ENCODE results near the gene TNFRSF8. TPM values are rescaled to one million over a fixed set of nuclear protein-coding genes. Genes with fewer than 3 reads are reported as not detected.

TNFRSF8 gene
- total RNA-seq, 2 donors from 2014 or later: 0.20 to 0.34 TPM

DNA sequence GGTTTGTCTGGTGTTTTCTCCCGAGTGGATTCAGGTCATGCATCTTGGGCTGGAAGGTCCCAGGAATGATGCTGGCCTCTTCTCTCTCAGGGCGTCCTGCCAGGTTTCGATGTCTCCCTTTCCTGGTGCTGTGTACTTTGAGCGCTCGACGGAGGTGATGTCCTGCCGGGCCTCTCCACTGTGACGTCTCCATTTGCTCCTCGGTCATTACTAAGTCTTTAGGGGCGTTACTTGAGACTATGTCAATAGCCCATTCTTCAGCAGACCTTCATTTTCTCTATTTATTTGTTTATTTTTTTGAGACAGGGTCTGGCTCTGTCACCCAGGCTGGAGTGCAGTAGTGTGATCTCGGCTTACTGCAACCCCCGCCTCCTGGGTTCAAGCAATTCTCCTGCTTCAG is 66.5 kb downstream of the TNFRSF8 start:
- no peaks in the 10 kb centered on the region for H3K9me3 ChIP-seq (ENCODE audit: control insufficient read depth, low read length, poor library complexity, severe bottlenecking)
- peaks cover 45% of the 10 kb centered on the region for H3K4me1 Mint-ChIP-seq
- ATAC-seq: no peak
- peak overlapping the region; percentile 67 for H3K27ac Mint-ChIP-seq
- no peaks in the 10 kb centered on the region for H3K36me3 Mint-ChIP-seq (ENCODE audit: low read depth)
- no peaks in the 10 kb centered on the region for H3K27me3 Mint-ChIP-seq
- no peak for DNase-seq
- no peak overlapping the region for H3K4me3 Mint-ChIP-seq

DNA sequence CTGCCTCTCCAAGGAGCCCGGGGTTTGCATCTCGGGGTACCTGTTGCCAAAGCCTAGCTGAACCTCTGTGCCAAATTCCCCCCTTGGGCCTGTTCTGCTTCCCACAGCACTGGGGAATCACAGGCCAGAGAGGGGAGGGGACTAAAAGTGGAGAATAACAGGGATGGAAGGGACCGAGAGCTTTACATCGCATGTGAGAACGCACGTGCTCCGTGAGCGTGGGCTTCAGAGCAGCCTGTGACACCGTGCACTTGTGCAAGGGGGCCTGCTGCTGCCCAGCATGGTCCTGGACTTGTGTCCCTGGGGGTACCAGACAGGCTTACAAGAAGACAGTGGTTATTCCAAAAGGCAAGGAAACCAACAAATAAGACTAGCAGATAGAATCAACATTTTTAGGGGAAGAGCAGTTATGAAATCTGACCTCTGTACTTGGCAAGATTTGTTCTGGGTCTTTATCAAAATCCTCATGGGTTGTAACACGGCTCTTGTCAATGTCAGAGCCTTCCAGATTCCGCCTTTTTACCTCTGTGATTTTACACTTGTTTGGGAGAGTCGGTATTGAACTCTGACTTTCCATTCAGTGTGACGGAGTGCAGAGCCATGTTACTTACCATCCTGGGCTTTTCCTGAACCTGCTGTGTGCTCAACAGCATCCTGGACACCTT is 67.5 kb downstream of the TNFRSF8 start:
- no peaks in the 10 kb centered on the region for H3K36me3 Mint-ChIP-seq (ENCODE audit: low read depth)
- H3K9me3 ChIP-seq (ENCODE audit: control insufficient read depth, low read length, poor library complexity, severe bottlenecking): no peaks in the 10 kb centered on the region
- H3K27ac Mint-ChIP-seq: peak overlapping the region; percentile 67
- DNase-seq: no peak
- no peak for ATAC-seq
- H3K4me3 Mint-ChIP-seq: peak overlapping the region; percentile 31
- peaks cover 36% of the 10 kb centered on the region for H3K4me1 Mint-ChIP-seq
- no peaks in the 10 kb centered on the region for H3K27me3 Mint-ChIP-seq

DNA sequence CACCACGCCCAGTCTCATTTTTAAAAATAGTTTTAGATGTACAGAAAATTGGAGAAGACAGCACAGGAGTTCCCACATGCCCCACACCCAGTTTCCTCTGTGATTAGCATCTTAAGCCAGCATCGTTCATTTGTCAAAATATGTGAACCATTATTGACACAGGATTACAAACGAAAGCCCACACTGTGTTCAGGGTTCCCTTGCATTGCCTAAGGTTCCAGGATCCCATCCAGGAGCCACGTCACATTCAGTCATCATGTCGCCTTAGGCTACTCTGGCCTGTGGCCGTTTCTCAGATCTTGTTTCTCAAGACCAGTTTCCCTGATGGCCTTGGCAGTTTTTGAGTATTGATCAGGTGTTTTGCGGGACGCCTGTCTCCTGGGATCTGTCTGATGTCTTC is 69.0 kb downstream of the TNFRSF8 start:
- no peaks in the 10 kb centered on the region for H3K9me3 ChIP-seq (ENCODE audit: control insufficient read depth, low read length, poor library complexity, severe bottlenecking)
- Mint-ChIP-seq H3K36me3 (ENCODE audit: low read depth) (no peaks in the 10 kb centered on the region), H3K4me1 (peaks cover 32% of the 10 kb centered on the region), H3K27ac (peak overlapping the region; percentile 91), H3K27me3 (no peaks in the 10 kb centered on the region), H3K4me3 (peak overlapping the region; percentile 62)
- no peak for ATAC-seq
- no peak for DNase-seq

DNA sequence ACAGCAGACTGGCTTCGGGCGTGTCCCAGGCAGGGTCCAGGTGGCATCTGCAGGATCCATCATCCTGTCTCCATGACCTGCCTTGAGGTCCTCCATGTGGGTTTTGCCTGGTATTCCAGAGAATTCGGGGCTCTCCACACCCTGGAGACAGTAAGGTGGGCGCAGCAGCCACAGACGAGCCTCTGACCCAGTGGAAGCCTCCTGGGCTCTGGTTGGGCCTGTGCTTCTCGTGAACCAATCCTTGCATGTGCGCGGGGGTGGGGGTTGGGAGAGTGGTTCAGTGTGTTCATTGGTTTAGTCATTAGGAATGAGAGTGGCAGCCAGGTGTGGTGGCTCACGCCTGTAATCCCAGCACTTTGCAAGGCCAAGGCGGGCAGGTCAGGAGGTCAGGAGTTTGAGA is 71.6 kb downstream of the TNFRSF8 start:
- DNase-seq (no peak), ATAC-seq (no peak)
- H3K36me3 Mint-ChIP-seq (ENCODE audit: low read depth): no peaks in the 10 kb centered on the region
- H3K4me3 Mint-ChIP-seq: no peak overlapping the region
- H3K9me3 ChIP-seq (ENCODE audit: control insufficient read depth, low read length, poor library complexity, severe bottlenecking): no peaks in the 10 kb centered on the region
- no peaks in the 10 kb centered on the region for H3K27me3 Mint-ChIP-seq
- H3K4me1 Mint-ChIP-seq: peaks cover 25% of the 10 kb centered on the region
- peak overlapping the region; percentile 91 for H3K27ac Mint-ChIP-seq

DNA sequence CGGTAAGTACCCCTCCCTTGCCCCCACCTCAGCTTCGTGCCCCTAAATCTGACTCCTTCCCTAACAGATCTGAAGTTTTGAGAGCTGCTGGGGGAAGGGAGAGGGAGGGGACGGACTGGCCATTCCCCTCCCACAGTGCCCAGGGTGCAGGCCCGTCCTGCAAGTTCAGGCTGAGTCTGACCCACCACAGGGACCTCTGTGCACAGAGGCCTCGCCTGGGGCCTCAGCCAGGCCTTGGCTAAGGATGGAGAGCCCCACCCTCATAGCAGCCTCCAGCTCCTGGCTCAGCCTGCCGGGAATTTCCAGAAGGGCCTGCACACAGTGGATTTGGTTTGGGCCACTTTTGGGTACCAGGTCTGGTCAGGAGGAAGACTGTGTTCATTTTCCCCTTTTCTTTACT is 72.5 kb downstream of the TNFRSF8 start:
- Mint-ChIP-seq H3K27me3 (no peaks in the 10 kb centered on the region), H3K4me3 (no peak overlapping the region), H3K36me3 (ENCODE audit: low read depth) (no peaks in the 10 kb centered on the region), H3K27ac (no peak overlapping the region), H3K4me1 (peaks cover 23% of the 10 kb centered on the region)
- H3K9me3 ChIP-seq (ENCODE audit: control insufficient read depth, low read length, poor library complexity, severe bottlenecking): no peaks in the 10 kb centered on the region
- ATAC-seq (no peak), DNase-seq (no peak)

DNA sequence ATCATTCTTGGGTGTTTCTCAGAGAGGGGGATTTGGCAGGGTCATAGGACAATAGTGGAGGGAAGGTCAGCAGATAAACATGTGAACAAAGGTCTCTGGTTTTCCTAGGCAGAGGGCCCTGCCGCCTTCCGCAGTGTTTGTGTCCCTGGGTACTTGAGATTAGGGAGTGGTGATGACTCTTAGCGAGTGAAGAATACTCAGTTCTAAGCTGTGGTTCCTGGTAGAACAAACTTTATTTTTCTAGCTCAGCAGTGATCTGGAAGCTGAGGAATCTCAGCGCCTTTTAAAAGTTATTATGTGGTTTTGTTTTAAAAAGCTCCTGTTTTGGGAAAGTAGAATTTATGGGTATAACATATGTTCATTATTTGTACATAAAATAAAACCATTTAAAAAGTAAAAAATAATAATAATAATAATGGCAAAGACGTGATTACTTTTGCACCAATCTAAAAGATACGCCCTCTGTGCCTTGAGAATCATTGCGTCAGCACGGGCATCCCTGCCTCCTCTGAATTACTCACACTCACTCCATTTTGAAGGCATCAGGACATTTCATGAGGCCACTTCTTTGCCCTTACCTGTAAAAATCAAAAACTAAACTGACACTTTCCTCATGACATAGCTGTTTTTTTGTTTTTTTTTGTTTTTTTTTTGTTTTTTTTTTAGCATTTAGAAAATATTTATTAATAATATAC is 74.0 kb downstream of the TNFRSF8 start:
- H3K9me3 ChIP-seq (ENCODE audit: control insufficient read depth, low read length, poor library complexity, severe bottlenecking): no peaks in the 10 kb centered on the region
- Mint-ChIP-seq H3K27ac (no peak overlapping the region), H3K27me3 (no peaks in the 10 kb centered on the region), H3K4me3 (no peak overlapping the region), H3K36me3 (ENCODE audit: low read depth) (no peaks in the 10 kb centered on the region), H3K4me1 (peaks cover 20% of the 10 kb centered on the region)
- no peak for DNase-seq
- no peak for ATAC-seq

DNA sequence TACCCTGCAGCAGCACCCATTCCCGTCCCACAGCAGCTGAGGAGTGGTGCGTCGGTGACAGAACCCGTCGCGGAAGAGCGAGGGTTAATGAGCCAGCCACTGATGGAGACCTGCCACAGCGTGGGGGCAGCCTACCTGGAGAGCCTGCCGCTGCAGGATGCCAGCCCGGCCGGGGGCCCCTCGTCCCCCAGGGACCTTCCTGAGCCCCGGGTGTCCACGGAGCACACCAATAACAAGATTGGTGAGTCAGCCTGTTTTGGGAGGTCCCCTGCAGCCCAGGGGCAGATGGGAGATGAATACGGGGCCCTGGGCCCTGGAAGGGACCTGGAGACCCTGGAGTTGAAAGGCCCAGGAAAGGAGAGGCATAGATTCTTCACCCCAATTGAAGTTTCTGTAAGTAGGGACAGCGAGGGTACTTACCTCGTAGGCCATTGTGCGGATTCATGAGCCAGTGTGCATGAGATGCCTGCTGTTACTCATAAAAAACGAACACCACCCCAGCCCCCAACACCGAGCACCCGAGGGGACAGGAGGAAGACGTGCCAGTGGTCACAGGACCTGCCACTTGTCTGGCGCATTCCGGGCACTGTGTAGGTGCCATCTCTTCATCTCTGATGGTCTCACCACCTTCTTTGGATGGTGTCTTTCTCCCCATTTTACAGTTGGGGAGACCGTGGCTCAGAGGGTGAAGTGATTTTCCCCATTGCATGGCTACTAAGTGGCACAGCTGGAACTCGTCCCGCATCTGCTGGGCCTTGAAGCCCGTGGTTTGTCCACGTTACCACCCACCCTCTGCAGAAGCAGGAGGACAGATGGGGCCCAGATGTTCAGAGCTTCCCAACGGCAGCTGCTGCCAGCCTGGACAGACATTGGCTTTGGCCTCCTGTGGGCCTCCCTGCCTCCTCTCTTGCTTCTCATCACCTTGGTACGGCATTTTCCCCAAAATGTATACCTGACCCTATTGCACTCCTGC is 75.4 kb downstream of the TNFRSF8 start:
- DNase-seq: no peak
- H3K9me3 ChIP-seq (ENCODE audit: control insufficient read depth, low read length, poor library complexity, severe bottlenecking): no peaks in the 10 kb centered on the region
- H3K4me3 Mint-ChIP-seq: no peak overlapping the region
- H3K27ac Mint-ChIP-seq: no peak overlapping the region
- H3K4me1 Mint-ChIP-seq: peaks cover 18% of the 10 kb centered on the region
- H3K36me3 Mint-ChIP-seq (ENCODE audit: low read depth): no peaks in the 10 kb centered on the region
- no peaks in the 10 kb centered on the region for H3K27me3 Mint-ChIP-seq
- ATAC-seq: no peak

DNA sequence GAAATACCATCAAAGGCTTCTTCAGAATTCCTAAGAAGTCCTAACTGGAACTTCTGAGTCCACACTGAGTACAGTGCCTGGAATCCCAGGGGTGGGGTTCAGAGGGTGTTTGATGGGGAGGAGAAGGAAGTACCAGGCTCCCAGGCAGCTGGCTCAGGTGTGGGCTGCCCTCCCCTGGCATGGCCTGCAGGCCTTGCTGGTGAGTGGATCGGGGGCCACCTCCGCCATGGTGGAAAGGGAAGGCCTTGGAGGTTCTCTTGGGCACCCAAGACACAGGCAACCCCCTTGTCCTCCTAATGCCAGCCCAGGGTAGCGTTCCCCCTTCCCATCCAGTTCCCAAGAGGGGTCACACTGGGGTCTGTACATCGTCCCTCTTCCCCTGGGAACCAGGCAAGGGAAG is 76.9 kb downstream of the TNFRSF8 start:
- Mint-ChIP-seq H3K27ac (no peak overlapping the region), H3K27me3 (no peaks in the 10 kb centered on the region), H3K4me1 (peaks cover 19% of the 10 kb centered on the region), H3K36me3 (ENCODE audit: low read depth) (no peaks in the 10 kb centered on the region), H3K4me3 (no peak overlapping the region)
- H3K9me3 ChIP-seq (ENCODE audit: control insufficient read depth, low read length, poor library complexity, severe bottlenecking): no peaks in the 10 kb centered on the region
- DNase-seq: no peak
- no peak for ATAC-seq

DNA sequence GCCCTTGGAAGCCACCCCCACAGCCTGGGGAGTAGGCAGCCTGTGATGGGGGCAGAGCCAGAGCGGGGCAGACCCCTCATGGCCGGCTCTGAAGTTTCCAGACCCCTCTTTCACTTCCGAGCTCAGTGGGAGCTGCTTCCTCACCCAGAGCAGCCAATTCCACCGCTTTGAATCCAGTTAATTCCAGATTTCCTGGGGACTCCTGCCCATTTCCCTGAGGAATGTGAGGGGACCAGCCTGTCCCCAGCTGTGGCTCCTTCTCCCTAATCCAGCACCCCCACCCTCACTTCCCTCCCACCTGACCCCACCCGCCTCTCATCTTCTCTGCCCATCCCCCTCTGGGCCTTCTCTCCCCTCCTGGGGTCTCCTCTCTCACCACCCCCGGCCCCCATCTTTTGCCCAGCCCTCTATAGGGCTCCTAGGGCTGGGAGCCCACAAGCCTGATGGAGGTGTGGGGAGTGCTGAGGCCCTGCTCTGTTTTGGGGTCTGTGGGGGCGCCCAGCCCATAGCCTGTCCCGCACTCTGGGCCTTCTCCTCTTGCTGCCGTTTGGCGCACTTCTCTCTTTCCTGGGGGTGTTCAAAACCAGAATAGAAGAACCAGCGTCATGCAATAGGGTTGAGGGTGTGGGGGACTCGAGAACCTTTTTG is 77.5 kb downstream of the TNFRSF8 start:
- no peak overlapping the region for H3K27ac Mint-ChIP-seq
- H3K9me3 ChIP-seq (ENCODE audit: control insufficient read depth, low read length, poor library complexity, severe bottlenecking): no peaks in the 10 kb centered on the region
- H3K4me1 Mint-ChIP-seq: peaks cover 23% of the 10 kb centered on the region
- no peaks in the 10 kb centered on the region for H3K36me3 Mint-ChIP-seq (ENCODE audit: low read depth)
- H3K4me3 Mint-ChIP-seq: no peak overlapping the region
- ATAC-seq (no peak), DNase-seq (no peak)
- H3K27me3 Mint-ChIP-seq: no peaks in the 10 kb centered on the region

DNA sequence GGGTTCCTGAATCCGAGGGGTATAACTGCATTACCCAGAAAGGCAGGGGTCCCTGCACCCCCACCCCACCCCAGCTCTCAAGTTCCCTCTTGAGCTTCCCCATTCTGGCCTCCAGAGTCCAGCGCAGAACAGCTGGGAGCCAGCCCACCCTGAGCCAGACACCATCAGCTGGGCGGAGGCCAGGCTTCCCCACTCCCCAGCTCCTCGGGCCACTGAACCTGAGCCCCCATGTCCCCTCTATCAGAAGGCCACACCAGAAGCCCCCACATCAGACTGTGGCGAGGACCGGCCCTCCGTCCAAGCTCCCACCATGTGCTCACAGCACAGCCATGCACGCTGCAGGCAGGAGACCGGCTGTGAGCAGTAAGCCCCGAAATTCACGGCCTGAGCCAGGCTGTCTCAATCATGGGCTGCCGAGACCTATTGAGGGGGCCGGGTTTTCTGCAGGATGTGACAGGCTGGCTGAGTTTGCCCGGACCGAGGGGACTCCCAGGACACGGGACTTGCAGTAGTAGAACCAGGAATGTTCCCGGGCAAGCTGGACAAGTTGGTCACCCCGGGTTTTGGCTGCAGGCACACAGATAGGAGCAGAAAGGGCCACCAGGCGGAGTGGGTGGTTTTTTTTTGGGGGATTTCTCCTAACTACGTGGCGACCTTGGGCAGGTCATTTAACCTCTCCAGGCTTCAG is 78.2 kb downstream of the TNFRSF8 start:
- no peaks in the 10 kb centered on the region for H3K27me3 Mint-ChIP-seq
- no peak for ATAC-seq
- no peak overlapping the region for H3K27ac Mint-ChIP-seq

DNA sequence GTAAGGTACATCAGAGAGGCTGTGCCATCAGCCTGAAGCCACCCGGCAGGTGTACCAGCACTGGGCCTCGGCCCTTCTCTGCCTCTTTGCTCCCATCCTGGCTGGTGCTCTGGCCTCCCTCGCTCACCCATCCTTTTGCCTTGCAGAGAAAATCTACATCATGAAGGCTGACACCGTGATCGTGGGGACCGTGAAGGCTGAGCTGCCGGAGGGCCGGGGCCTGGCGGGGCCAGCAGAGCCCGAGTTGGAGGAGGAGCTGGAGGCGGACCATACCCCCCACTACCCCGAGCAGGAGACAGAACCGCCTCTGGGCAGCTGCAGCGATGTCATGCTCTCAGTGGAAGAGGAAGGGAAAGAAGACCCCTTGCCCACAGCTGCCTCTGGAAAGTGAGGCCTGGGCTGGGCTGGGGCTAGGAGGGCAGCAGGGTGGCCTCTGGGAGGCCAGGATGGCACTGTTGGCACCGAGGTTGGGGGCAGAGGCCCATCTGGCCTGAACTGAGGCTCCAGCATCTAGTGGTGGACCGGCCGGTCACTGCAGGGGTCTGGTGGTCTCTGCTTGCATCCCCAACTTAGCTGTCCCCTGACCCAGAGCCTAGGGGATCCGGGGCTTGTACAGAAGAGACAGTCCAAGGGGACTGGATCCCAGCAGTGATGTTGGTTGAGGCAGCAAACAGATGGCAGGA is 79.2 kb downstream of the TNFRSF8 start:
- no peaks in the 10 kb centered on the region for H3K27me3 Mint-ChIP-seq
- H3K27ac Mint-ChIP-seq: peak overlapping the region; percentile 94
- H3K4me3 Mint-ChIP-seq: no peak overlapping the region
- DNase-seq (no peak), ATAC-seq (no peak)
- H3K9me3 ChIP-seq (ENCODE audit: control insufficient read depth, low read length, poor library complexity, severe bottlenecking): no peaks in the 10 kb centered on the region
- peaks cover 32% of the 10 kb centered on the region for H3K4me1 Mint-ChIP-seq
- H3K36me3 Mint-ChIP-seq (ENCODE audit: low read depth): no peaks in the 10 kb centered on the region

More for the DNA sequence above, 78.2 kb downstream of the TNFRSF8 start:
- no peaks in the 10 kb centered on the region for H3K9me3 ChIP-seq (ENCODE audit: control insufficient read depth, low read length, poor library complexity, severe bottlenecking)
- Mint-ChIP-seq H3K36me3 (ENCODE audit: low read depth) (no peaks in the 10 kb centered on the region), H3K4me1 (peaks cover 23% of the 10 kb centered on the region), H3K4me3 (no peak overlapping the region)
- DNase-seq: no peak

Measured in T-helper 17 cell (primary cell).